GM21526 (cell line): Measurements from ENCODE around the gene AAR2.

Experiments used
- ATAC-seq: cut with Tn5 transposase; IDR thresholded peaks from one replicate; pipeline ENCODE4 v1.9.1; 2021; ENCODE audit warnings: moderate library complexity; ENCODE audit not compliant: unreplicated experiment, low FRiP score

The AAR2 gene

GRCh38 chr20:36275011-36275410 lies 38.7 kb downstream of the AAR2 start:
- no peak for ATAC-seq

- ATAC-seq, result no peak
Observed at GRCh38 chr20:36275441-36276189, 39.3 kb downstream of the AAR2 start.

- no peak for ATAC-seq
Observed at GRCh38 chr20:36277546-36277945, 41.3 kb downstream of the AAR2 start.

- ATAC-seq, result no peak
Observed at GRCh38 chr20:36279362-36279761, 43.1 kb downstream of the AAR2 start.

GRCh38 chr20:36279776-36280175 lies 43.5 kb downstream of the AAR2 start:
- ATAC-seq, result no peak

GRCh38 chr20:36281785-36282380 lies 45.6 kb downstream of the AAR2 start:
- ATAC-seq, result no peak

- no peak for ATAC-seq
Observed at GRCh38 chr20:36284751-36285150, 48.5 kb downstream of the AAR2 start.

- no peak for ATAC-seq
Observed at GRCh38 chr20:36285746-36286447, 49.6 kb downstream of the AAR2 start.

GRCh38 chr20:36297656-36298055 lies 61.4 kb downstream of the AAR2 start:
- ATAC-seq, result no peak

- no peak for ATAC-seq
Observed at GRCh38 chr20:36298061-36298460, 61.8 kb downstream of the AAR2 start.

GRCh38 chr20:36298795-36299339 lies 62.6 kb downstream of the AAR2 start:
- ATAC-seq, result no peak

- no peak for ATAC-seq
Observed at GRCh38 chr20:36299459-36299858, 63.2 kb downstream of the AAR2 start.

GRCh38 chr20:36301359-36302119 lies 65.3 kb downstream of the AAR2 start:
- no peak for ATAC-seq

- no peak for ATAC-seq
Observed at GRCh38 chr20:36303020-36303595, 66.8 kb downstream of the AAR2 start.

GRCh38 chr20:36303831-36304230 lies 67.6 kb downstream of the AAR2 start:
- no peak for ATAC-seq

GRCh38 chr20:36304786-36305495 lies 68.7 kb downstream of the AAR2 start:
- no peak for ATAC-seq

GRCh38 chr20:36305602-36306551 lies 69.6 kb downstream of the AAR2 start, which contains the start of gene DLGAP4:
DLGAP4 (plus strand) TSS chr20:36306339; CDS start chr20:36431718, 125,379 bp downstream.
- ATAC-seq, result no peak
